ENCODE results near the gene ANTXRL. TPM values are rescaled to one million over a fixed set of nuclear protein-coding genes. Genes with fewer than 3 reads are reported as not detected.
"Not testable (repeated sequence)": the region's sequence is repeated elsewhere in the genome, so short reads cannot be mapped to it uniquely, and the experiment has no call there.

ANTXRL gene
- total and polyA plus RNA-seq, 5 donors: 0.51 to 0.68 TPM; not detected in 3

DNA sequence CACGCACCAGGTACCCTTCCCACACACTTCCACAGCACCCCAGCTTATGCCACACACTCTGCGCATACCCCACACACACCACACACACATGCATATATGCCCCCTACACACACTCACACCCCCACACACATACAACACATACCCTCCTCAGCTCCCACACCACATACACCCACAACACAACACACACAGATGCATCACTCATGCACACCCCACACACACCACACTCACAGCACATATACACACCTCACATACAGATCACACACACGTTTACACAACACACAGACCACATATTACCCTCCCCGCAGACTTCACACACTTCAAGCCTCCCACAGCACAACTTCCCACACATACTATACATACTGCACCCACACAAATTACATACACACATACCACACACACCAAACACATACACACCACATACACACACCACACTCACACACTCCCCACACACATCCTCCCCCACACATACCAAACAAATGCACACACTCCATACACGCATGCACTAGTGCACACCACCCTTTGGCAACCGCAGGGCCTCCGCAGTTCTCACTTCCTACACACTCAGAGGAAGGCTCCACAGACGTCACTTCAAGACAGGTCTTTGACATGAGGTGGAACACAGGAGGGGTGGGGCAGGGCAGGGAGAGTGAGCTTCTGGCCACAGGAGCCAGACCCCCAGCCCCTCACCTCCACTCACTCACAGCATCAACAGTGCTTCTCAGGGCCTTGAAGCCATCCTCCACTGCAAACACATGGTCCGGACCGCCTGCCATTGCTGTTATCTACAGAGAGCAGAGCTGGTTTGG lies 18.5 kb upstream of the ANTXRL start:
- intact Hi-C loops (cut with DNase I): no loop called here
- WGBS: 64% methylated on average over 10 of the region's 10 CpGs
- Histone ChIP-seq H3K4me3 (ENCODE audit: low read length) (no peak overlapping the region), H3K27ac (ENCODE audit: low read length) (no peak overlapping the region), H3K9me3 (ENCODE audit: control insufficient read depth, low read length) (no peaks in the 10 kb centered on the region), H3K27me3 (ENCODE audit: control insufficient read depth, insufficient read depth) (no peaks in the 10 kb centered on the region), H3K4me1 (ENCODE audit: control insufficient read depth, insufficient read depth, low read length) (no peaks in the 10 kb centered on the region)
- no peak for DNase-seq
- no peak for ATAC-seq

DNA sequence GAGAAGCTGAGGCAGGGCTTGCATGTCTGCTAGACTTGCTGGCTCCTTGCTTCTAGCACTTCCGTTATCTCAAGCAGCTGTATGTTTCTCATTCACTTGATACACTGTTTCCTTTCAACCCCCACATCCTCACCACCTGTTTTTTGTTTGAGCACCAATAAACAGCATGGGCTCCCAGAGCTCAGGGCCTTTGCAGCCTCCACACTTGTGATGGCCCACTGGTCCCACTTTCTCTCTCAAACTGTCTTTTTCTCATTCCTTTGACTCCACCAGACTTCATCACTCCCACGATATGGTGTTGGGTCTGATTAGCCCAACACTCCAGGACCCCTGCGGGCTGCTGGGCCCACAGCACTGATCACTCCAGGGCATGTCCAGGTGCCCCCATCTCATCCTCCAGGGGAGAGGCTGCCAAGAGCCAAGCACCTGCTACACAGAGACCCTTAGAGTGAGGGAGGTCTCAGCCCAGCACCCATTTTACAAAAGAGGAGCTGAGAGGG lies 17.2 kb upstream of the ANTXRL start:
- intact Hi-C loops (cut with DNase I); ATAC-seq; H3K27me3 ChIP-seq (ENCODE audit: control insufficient read depth, insufficient read depth); H3K4me1 ChIP-seq (ENCODE audit: control insufficient read depth, insufficient read depth, low read length); DNase-seq; H3K4me3 ChIP-seq (ENCODE audit: low read length); H3K9me3 ChIP-seq (ENCODE audit: control insufficient read depth, low read length); H3K27ac ChIP-seq (ENCODE audit: low read length): not testable (repeated sequence)
- 73% methylated on average over 3 of the region's 3 CpGs for WGBS

DNA sequence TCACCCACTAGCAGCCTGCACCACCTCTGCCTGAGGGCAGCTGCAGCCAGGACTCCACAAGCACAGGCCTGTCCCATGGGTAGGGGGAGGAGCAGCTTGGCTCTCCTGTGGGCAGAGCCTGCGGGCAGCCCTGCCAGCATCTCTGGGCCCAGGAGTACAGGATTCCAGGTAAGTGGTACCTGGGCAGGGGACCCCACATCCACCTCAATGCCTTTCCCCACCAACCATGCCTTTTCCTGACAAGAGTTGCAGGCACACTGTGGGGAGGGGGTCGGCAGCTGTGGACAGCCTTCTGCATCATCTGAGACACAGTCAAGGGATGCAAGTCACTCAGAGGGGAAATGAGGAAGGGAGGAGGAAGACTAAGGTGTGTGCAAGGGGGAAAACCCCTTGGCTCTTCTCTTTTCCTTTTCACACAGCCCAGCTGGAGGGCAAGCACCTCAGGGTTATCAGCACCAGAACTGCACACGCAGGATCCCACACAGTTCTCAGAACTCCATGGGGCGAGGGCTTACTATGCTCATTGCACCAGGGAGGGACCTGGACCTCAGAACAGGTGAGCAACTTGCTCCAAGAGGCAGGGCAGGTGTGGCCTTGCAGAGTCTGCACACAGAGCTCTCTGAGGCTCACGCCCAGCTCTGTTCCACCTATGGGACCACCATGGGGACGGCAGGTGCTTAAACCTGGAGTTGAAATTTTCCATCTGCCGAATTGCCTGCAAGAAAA lies 16.5 kb upstream of the ANTXRL start:
- WGBS: 82% methylated on average over 7 of the region's 7 CpGs
- no peak overlapping the region for H3K27ac ChIP-seq (ENCODE audit: low read length)
- H3K27me3 ChIP-seq (ENCODE audit: control insufficient read depth, insufficient read depth): no peaks in the 10 kb centered on the region
- intact Hi-C loops (cut with DNase I): no loop called here
- no peaks in the 10 kb centered on the region for H3K9me3 ChIP-seq (ENCODE audit: control insufficient read depth, low read length)
- DNase-seq (no peak), ATAC-seq (no peak)
- H3K4me1 ChIP-seq (ENCODE audit: control insufficient read depth, insufficient read depth, low read length): no peaks in the 10 kb centered on the region
- H3K4me3 ChIP-seq (ENCODE audit: low read length): no peak overlapping the region

DNA sequence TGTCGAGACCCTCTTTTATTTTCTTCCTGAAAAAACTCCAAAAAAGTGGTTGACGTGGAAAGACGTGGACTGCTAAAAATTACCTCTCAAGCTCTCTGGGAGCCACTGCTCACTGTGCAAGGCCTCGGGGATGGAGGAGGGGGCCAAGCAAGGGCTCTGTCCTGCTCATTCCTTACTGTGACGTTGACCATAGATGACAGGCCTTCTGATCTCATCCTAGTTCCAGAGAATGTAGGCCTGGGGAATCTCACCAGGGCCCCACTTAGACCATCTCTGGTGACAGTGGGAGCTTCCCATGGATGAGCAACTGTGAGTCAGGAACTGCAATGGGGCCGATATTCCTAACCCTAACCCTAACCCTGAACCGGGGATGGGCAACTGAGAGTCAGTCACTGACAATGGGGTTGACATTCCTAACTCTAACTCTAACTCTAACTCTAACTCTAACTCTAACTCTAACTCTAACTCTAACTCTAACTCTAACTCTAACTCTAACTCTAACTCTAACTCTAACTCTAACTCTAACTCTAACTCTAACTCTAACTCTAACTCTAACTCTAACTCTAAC lies 15.8 kb upstream of the ANTXRL start:
- WGBS: 94% methylated on average over 7 of the region's 7 CpGs
- H3K4me1 ChIP-seq (ENCODE audit: control insufficient read depth, insufficient read depth, low read length); H3K27ac ChIP-seq (ENCODE audit: low read length); H3K4me3 ChIP-seq (ENCODE audit: low read length); H3K9me3 ChIP-seq (ENCODE audit: control insufficient read depth, low read length); intact Hi-C loops (cut with DNase I); H3K27me3 ChIP-seq (ENCODE audit: control insufficient read depth, insufficient read depth); ATAC-seq; DNase-seq: not testable (repeated sequence)

DNA sequence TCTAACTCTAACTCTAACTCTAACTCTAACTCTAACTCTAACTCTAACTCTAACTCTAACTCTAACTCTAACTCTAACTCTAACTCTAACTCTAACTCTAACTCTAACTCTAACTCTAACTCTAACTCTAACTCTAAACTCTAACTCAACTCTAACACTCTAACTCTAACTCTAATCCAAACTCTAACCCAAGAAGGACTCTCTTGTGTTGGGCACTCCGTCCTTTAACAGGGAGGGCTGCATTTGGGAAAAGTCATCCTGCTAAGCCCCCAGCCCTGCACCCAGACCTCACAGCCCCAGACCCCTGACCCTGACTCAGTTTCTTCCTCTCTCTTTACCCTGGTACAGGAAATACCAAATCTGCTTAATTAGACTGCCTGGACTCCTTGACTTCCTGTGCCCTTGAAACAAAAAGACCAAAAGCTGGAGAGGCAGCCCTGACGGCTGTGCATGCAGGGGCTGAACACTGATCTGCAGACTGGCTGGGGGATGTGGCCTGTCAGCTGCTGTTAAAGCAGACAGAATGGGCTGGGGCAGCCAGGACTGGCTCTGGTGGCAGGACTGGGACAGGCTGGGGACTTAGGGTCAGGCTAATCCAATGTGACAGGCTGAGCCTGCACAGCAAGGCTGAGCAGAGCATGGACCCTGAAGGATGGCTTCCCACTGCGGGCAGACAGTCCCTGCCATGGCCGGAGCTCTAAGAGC lies 14.8 kb upstream of the ANTXRL start:
- intact Hi-C loops (cut with DNase I); H3K27ac ChIP-seq (ENCODE audit: low read length); H3K9me3 ChIP-seq (ENCODE audit: control insufficient read depth, low read length); H3K27me3 ChIP-seq (ENCODE audit: control insufficient read depth, insufficient read depth); H3K4me3 ChIP-seq (ENCODE audit: low read length); ATAC-seq; H3K4me1 ChIP-seq (ENCODE audit: control insufficient read depth, insufficient read depth, low read length); DNase-seq: not testable (repeated sequence)
- 51% methylated on average over 4 of the region's 4 CpGs for WGBS

DNA sequence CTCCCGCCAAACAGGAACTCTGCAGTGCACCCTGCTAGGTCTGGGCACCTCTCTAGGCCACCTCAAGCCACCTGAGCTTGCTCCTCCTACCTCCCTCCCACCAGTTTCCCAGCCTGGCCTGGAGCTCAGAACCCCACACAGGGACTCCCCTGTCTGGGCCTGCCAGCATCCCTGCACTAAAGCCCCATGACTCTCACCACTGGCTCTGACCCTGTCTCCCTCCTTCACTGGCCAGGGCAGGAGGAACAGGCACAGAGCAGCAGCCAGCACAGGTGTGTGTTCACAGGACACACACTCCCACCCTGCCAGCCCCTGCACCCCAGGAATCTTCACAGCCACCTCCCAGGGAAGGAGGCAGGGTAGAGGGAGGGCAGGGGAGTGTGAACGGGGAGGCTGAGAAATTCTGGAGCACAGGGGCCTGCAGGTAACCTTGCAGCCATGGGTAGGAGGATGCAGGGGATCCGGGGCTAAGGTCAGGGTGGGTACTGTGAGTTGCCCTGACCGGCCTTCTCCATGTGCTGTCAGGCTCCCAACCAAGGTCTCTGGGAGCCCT lies 13.9 kb upstream of the ANTXRL start:
- no peaks in the 10 kb centered on the region for H3K9me3 ChIP-seq (ENCODE audit: control insufficient read depth, low read length)
- 69% methylated on average over 4 of the region's 4 CpGs for WGBS
- no peak overlapping the region for H3K27ac ChIP-seq (ENCODE audit: low read length)
- intact Hi-C loops (cut with DNase I): no loop called here
- H3K27me3 ChIP-seq (ENCODE audit: control insufficient read depth, insufficient read depth): no peaks in the 10 kb centered on the region
- no peak for ATAC-seq
- no peaks in the 10 kb centered on the region for H3K4me1 ChIP-seq (ENCODE audit: control insufficient read depth, insufficient read depth, low read length)
- no peak for DNase-seq
- H3K4me3 ChIP-seq (ENCODE audit: low read length): no peak overlapping the region

DNA sequence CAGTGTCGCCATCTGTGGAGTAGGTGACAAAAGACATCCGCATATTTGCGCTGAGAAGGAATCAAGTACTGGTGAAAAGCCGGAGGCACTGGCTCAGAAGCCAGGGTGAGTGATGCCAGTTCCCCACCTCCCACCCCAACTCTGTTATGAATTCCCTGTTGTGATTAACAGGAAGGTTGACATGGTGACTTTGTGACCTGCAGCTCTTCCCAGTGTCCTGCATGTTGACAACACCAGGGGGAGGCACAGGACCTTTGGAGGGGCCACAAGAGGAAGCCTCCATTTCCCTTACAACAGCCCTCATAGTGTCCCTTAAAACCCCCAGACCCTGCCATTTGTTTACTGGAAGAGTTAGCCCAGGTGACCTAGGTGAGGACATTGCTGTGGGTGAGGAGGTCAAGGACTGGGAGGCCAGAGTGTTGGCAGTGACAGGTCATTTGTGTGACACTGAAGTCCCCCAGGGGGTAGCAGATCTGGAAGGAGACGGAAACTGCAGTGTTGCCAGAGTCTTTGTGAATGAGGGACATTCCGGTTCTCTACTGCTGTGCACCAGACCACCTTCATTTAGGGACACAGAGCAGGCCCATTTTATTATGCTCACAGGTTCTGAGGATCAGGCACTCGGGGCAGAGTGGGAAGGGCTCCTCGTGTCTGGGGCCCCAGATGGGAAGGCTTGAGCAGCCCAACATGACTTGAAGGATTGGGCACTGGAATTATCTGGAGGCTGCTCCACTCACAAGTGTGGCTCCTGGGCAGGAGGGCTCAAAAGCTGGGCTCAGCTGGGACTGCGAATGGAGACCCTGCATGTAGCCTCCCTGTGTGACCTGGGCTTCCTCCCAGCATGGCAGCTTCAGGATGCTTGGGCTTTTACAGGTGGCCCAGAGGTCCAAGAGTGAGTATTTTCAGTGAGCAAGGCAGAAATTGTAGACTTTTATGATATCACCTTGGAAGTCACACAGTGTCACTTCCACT lies 13.0 kb upstream of the ANTXRL start:
- Histone ChIP-seq H3K9me3 (ENCODE audit: control insufficient read depth, low read length) (no peaks in the 10 kb centered on the region), H3K4me3 (ENCODE audit: low read length) (no peak overlapping the region), H3K27ac (ENCODE audit: low read length) (no peak overlapping the region), H3K4me1 (ENCODE audit: control insufficient read depth, insufficient read depth, low read length) (no peaks in the 10 kb centered on the region), H3K27me3 (ENCODE audit: control insufficient read depth, insufficient read depth) (no peaks in the 10 kb centered on the region)
- no peak for DNase-seq
- 82% methylated on average over 9 of the region's 9 CpGs for WGBS
- intact Hi-C loops (cut with DNase I): no loop called here
- ATAC-seq: peak in 1 of 2 donors; percentile 21

DNA sequence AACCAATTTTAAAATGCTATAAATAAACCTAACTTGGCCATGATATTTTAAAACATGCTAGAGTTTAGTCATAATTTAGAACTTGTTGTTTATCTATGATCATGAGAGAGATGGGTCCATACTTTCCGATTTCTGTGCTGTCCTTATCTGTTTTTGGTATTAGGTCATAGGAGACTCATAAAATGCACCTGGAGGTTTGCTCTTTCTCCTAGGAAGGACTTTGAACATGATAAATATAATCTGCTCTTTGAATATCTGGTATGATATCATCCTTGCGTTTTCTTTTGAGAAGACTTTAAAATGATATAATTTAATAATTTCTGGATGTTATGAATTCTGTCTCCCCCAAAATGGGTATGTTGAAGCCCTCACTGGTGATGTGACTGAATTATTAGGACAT lies 9.0 kb upstream of the ANTXRL start:
- Histone ChIP-seq H3K27ac (ENCODE audit: low read length) (no peak overlapping the region), H3K4me3 (ENCODE audit: low read length) (no peak overlapping the region), H3K4me1 (ENCODE audit: control insufficient read depth, insufficient read depth, low read length) (no peaks in the 10 kb centered on the region), H3K9me3 (ENCODE audit: control insufficient read depth, low read length) (no peaks in the 10 kb centered on the region), H3K27me3 (ENCODE audit: control insufficient read depth, insufficient read depth) (no peaks in the 10 kb centered on the region)
- intact Hi-C loops (cut with DNase I): no loop called here
- ATAC-seq: no peak
- 74% methylated on average over 2 of the region's 2 CpGs for WGBS
- no peak for DNase-seq

DNA sequence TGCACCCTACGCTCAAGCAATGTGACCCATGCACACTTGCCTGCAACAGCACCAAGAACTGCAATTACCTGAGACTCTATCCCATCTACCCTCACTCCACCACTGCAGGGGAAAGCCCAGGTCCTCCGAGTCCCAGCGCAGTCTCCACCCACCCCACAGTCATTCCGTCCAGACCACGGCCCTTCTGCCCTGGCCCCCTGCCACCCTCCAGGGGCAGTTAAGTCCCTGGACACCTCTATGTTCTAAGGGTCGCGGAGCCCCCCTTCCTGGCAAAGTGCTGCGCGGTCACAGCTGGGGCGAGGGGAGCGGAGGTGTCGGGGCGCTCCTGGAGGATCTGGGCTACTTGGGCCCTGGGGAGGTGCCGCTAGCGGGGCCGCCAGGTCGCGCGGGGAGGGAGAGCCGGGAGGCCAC lies 4.4 kb upstream of the ANTXRL start:
- Histone ChIP-seq H3K4me3 (ENCODE audit: low read length) (peak overlapping the region; percentile 60), H3K27ac (ENCODE audit: low read length) (peak overlapping the region; percentile 43)
- not testable (repeated sequence) for H3K4me1 ChIP-seq (ENCODE audit: control insufficient read depth, insufficient read depth, low read length); H3K27me3 ChIP-seq (ENCODE audit: control insufficient read depth, insufficient read depth); H3K9me3 ChIP-seq (ENCODE audit: control insufficient read depth, low read length)
- intact Hi-C loops (cut with DNase I): loop anchor here in 3 of 4 donors (5.0 to 10.0 kb wide), 3 partner anchors 175 to 1100 kb away; partner anchors contain the start of gene ZNF488 (in 1 of the 3)
- peak; percentile 1 to 3 for ATAC-seq
- DNase-seq: peak in 1 of 3 donors; percentile 68
- WGBS: 4% methylated on average over 20 of the region's 20 CpGs
